Measurements from ENCODE around the gene GPR152. TPM values are rescaled to one million over a fixed set of nuclear protein-coding genes. Genes with fewer than 3 reads are reported as not detected.
"Not testable (repeated sequence)": the region's sequence is repeated elsewhere in the genome, so short reads cannot be mapped to it uniquely, and the experiment has no call there.

GPR152 gene
- total RNA-seq, 1 donor from 2014 or later, result not detected

DNA sequence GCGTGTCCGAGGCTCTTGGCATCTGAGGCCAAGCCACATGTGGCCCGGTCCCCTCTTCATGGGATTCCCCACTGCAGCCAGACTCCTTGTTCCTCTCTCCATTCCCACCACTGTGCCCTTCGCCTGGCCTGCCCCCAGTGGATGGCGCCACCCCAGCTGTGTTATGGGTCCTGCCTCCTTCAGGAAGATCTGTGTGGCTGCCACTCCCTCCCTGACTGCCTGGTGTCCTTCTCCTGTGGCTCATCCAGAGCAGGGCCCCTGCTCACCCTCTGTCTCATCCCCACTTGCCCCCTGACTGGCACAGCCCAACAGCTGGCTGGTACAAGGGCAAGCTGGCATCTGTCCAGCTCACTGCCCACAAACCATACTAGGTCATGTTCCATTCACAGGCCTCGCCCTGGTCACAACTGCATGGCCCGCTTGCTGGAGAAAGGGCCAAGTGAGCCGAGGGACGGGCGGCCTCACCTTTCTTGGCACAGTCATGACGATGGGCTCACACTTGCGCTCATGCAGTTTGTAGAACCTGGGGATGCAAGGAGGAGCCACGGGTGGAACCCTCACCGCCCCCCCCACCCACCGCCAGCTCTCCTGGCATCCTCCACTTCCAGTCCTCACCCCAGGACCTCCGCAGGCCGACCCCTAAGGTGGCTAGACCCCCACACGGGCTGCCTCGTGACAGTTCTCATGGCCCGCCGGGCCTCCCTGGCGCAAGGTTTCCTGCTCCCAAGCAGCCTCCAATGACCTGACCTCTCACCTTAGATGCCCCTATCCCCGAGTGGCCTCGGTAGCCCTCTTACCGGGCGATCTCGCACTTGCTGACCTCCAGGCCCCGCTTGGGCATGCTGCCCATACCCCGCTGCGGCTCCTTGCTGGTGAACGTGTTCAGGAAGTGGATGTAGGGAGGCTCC is 13.0 kb downstream of the GPR152 start:
- peak; percentile 40 for DNase-seq (ENCODE audit: low read depth)

DNA sequence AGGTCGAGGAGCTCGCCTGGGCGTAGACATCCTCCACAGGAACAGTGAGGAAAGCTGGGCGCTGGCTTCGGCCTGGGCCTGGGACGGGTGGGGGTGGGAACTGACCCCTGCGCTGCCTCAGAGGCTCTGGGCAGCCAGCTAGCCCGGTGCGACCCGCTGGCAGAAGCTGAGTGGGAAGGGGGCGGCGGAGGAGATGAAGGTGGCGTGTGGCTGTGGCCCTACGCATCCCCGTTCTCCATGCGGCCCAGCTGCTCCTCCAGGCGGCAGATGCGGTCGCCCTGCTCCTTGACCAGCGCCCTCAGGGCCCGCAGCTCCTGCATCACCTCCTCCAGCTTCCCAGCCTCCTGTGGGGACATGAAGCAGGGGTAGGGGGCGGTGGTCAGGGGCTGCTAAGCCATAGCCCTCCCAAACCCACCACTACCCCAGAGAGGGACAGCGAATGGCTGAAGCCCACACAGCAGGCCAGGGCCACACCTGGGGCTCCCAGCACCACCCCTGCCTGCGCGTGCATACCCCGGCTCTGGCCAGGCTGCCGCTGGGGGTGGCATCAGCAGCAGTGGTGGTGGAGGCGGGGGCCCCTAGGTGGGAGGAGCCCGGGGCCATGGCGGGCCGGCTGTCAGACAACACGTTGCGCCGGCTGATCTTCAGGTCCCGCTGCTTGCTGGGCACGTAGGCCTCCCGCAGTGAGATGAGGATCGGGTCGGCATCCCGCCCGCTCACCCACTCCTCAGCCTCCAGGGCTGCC is 14.2 kb downstream of the GPR152 start:
- DNase-seq (ENCODE audit: low read depth), result no peak

- DNase-seq (ENCODE audit: low read depth), result no peak
These were observed 14.7 kb downstream of the GPR152 start for GRCh38 chr11:67437809-67438157.

GRCh38 chr11:67437082-67437808 is 15.3 kb downstream of the GPR152 start, which contains the start of gene PTPRCAP:
PTPRCAP (minus strand) TSS chr11:67437682; CDS start chr11:67437619, 63 bp downstream.
- DNase-seq (ENCODE audit: low read depth), result no peak

DNA sequence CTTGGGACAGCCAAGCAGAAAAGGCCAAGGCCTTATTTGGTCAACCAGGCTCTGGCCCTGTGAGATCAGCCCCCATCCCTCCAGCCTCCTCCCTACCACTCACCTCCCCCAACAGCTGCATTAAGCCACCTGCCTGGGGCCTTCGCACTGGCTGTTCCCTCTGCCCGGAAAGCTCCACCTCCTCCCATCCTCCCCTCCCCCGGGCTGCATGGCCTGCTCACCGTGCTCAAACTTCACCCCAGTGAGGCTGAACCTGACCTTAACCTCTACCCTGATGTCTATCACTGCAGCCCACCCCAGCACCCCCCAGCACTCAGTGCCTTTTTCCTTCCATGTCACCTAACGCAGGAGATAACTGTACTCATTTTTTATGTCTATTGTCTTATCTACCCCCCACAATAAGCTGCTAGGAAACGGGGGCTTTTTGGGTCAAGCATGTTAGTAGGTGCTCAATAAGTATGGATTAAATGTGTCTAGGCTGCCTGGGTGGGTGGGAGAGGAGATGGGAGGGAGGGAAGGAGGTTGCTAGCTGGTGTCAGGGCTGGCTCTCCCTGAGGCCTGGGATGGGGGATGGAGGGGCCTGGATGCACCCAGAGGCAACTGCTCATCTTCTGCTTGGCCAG is 16.0 kb downstream of the GPR152 start:
- no peak for DNase-seq (ENCODE audit: low read depth)

DNA sequence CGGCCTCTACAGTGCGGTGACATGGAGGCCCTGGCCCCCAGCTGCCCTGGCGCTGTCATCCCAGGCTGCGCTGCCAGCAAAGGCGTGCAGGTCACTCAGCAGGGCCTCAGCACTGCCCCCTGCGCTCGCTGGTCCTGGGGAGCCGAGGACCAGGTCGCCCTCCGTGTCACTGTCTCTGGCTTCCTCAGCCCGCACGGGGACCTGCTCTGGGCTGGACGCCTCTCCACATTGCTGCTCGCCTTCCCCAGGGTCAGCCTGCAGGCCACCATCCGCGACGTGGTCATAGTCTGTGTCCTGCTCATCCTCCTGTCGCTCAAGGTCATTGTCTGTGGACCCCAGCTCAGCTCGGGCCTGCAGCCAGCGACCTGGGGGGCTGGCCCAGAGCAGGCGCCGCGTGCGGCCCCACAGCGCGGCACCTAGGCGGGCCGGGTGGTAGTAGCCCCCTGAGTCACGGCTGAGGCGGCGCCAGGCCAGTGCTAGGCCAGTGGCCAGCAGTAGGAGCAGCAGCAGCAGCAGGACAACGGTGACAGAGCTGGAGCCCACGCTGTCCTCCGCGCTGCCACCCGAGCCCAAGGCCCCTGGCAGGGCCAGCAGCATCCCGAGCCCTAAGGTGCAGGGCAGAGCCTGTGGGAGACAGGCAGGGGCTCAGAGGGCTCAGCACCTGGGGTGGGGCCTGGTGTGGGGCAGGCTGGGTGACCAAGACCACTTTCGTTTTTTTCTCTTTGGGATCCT is 16.6 kb downstream of the GPR152 start:
- no peak for DNase-seq (ENCODE audit: low read depth)

DNA sequence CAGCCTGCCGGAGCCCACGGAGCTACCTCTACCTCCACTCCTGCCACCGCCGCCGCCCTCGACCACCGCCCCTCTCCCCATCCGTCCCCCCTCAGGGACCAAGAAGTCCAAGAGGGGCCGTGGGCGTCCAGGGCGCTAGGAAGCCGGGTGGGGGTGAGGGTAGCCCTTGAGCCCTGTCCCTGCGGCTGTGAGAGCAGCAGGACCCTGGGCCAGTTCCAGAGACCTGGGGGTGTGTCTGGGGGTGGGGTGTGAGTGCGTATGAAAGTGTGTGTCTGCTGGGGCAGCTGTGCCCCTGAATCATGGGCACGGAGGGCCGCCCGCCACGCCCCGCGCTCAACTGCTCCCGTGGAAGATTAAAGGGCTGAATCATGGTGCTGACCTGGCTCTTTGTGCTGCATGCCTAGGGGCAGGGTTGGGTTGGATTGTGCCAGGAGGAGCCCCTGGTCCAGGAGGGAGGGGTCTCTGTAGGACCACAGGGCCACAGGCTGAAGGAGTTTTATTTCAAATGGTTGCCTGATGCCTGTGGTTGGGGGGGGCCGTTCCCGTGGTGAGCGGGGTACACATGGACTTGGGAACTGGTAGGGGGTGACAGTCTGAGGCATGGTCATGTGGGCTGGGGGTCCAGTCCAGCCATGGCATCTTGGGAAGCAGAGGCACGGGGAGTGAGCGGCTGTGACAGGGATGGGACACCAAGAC is 17.4 kb downstream of the GPR152 start:
- DNase-seq (ENCODE audit: low read depth), result no peak

- DNase-seq (ENCODE audit: low read depth), result no peak
These were observed 18.1 kb downstream of the GPR152 start for GRCh38 chr11:67434395-67434881.

DNA sequence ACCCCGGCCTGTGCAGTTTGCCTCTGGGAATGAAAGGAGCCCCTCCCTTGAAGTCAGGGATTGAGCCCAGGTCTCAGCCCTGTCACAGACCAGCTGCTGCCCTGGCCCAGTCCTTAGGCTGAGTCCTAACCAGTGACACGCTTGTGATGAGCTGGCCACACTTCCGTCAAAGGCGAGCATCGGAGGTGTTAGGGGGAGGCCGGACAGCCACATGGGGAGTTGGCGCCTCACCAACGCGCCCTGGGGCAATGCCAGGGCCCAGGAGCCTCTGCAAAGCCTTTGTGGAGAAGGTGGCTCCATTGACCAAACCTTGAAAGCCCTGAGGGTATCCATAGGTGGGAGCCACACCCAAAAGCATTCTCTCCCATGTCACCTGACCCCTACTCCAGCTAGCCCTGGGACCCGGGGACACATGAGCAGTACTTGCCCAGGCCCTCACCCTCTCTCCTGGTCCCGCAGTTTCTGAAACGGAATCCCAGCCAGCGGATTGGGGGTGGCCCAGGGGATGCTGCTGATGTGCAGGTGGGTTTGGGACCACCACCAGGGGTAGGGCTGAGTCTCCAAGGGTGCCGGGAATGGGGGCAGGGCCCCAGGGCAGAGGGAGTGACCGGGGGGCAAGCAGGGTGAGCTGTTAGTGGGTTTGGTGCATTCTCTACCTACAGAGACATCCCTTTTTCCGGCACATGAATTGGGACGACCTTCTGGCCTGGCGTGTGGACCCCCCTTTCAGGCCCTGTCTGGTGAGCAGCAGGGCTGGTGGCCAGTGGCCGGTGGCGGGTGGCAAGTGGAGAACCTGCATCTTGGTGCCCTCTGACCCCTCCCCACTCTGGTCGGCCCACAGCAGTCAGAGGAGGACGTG is 18.8 kb downstream of the GPR152 start:
- DNase-seq (ENCODE audit: low read depth), result no peak

- DNase-seq (ENCODE audit: low read depth), result no peak
These were observed 19.7 kb downstream of the GPR152 start for GRCh38 chr11:67432655-67433349.

- no peak for DNase-seq (ENCODE audit: low read depth)
These were observed 20.9 kb downstream of the GPR152 start for GRCh38 chr11:67431346-67432249.

GRCh38 chr11:67429722-67430121 is 22.8 kb downstream of the GPR152 start:
- DNase-seq (ENCODE audit: low read depth), result no peak

DNA sequence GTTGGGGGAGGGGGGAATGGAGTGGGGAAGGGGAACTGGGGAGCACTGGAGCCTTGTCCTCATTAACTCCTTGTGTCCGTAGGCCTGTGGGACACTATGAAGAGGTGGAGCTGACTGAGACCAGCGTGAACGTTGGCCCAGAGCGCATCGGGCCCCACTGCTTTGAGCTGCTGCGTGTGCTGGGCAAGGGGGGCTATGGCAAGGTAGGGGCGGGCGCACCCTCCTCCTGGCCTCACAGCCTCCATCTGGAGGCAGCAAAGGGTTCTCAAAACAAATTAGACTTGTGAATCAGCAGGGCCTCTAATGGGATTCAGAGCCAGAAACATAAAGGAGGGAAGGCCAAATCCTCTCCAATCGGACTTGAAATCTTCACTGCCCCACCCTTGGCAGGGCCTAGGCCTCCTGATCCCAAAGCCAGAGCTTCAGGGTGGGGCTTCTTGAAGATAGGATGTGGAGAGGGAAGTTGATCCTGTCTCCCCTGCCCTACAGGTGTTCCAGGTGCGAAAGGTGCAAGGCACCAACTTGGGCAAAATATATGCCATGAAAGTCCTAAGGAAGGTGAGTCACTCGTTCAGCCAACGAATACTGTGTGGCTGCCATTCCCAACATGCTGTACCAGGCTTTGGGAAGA is 23.4 kb downstream of the GPR152 start:
- DNase-seq (ENCODE audit: low read depth), result no peak

GRCh38 chr11:67428052-67429001 is 24.2 kb downstream of the GPR152 start, which contains the start of gene RPS6KB2:
RPS6KB2 (plus strand) TSS chr11:67428494; CDS start chr11:67428546, 52 bp downstream.
- DNase-seq (ENCODE audit: low read depth), result peak; percentile 93

DNA sequence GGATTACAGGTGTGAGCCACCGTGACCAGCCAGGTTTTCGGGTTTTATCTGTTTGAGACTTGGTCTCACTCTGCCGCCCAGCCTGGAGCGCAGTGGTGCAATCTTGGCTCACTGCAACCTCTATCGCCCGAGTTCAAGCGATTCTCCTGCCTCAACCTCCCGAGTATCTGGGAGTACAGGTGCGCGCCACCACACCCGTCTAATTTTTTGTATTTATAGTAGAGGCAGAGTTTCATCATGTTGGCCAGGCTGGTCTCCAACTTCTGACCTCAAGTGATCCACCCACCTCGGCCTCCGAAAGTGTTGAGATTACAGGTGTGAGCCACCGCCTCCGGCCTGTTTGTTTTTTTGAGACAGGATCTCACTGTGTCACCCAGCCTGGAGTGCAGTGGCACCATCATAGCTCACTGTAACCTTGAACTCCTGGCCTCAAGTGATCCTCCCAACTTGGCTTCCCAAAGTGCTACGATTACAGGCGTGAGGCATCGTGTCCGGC is 25.1 kb downstream of the GPR152 start:
- not testable (repeated sequence) for DNase-seq (ENCODE audit: low read depth)
